Prostate gland (tissue), 2 donors: ENCODE measurements around the gene PCDH9. TPM values are rescaled to one million over a fixed set of nuclear protein-coding genes. Genes with fewer than 3 reads are reported as not detected.

Source experiments
- DNase-seq: peaks from one replicate; pipeline ENCODE4 v3.0.0-alpha.2; 2019; ENCODE audit warnings: low spot score
- H3K27ac ChIP-seq, 2 donors: fragments of 200-600 bp; sonication (generic); 2 replicates each; pipeline ENCODE4 v1.5.1; 2017 to 2019
- H3K27me3 ChIP-seq: fragments of 200-600 bp; sonication (generic); replicated peaks from 2 replicates; pipeline ENCODE4 v1.5.1; 2019; ENCODE audit not compliant: insufficient read depth
- H3K36me3 ChIP-seq, 2 donors: fragments of 200-600 bp; sonication (generic); 1 replicate in 1 of 2; 2 replicates in 1 of 2; pipeline versions ENCODE4 v1.5.1 to v1.8.1; 2017 to 2019
- H3K4me1 ChIP-seq: fragments of 200-600 bp; sonication (generic); replicated peaks from 2 replicates; pipeline ENCODE4 v1.5.1; 2019
- H3K4me3 ChIP-seq, 2 donors: fragments of 200-600 bp; sonication (generic); 2 replicates each; pipeline ENCODE4 v1.5.1; 2017 to 2019
- H3K9me3 ChIP-seq: fragments of 200-600 bp; sonication (generic); 2 replicates; pipeline ENCODE4 v1.5.1; 2017
- CTCF ChIP-seq, 4 experiments: fragments of 200-600 bp in 2 of 4; fragments of 450-650 bp in 2 of 4; sonication (generic) in 2 of 4; IDR thresholded peaks; 1 replicate in 3 of 4; 2 replicates in 1 of 4; pipeline ENCODE4 v1.5.1; 2016 to 2019; ENCODE audit warnings: antibody characterized with exemption in 4 of 4, mild to moderate bottlenecking in 2 of 4, moderate library complexity in 2 of 4
- POLR2A ChIP-seq: fragments of 450-650 bp; IDR thresholded peaks from one replicate; pipeline ENCODE4 v1.6.1; 2016; ENCODE audit warnings: antibody characterized with exemption, mild to moderate bottlenecking
- POLR2AphosphoS5 ChIP-seq: sonication (generic); formaldehyde crosslinking; IDR thresholded peaks from one replicate; pipeline ENCODE4 v1.6.1; 2017; ENCODE audit warnings: antibody characterized with exemption
- WGBS: methylation state at CpG from one replicate; pipeline ENCODE4 v1.1.5; 2018; 5-methylcytosine and 5-hydroxymethylcytosine counted together
- intact Hi-C: fragments of 100-400 bp; cut with DNase I; formaldehyde crosslinking; loops from one replicate; pipeline ENCODE4 v1.14.2; 2022
- total RNA-seq, 2 donors: library from RNA; depleted of rRNA; stranded (reverse); fragments of >200 nt; gene quantifications; one replicate each; pipeline ENCODE4 v1.1.0, GENCODE V29; 2016

Gene PCDH9
- total RNA-seq, 2 donors from 2014 or later: 1.8 to 5.5 TPM

DNA sequence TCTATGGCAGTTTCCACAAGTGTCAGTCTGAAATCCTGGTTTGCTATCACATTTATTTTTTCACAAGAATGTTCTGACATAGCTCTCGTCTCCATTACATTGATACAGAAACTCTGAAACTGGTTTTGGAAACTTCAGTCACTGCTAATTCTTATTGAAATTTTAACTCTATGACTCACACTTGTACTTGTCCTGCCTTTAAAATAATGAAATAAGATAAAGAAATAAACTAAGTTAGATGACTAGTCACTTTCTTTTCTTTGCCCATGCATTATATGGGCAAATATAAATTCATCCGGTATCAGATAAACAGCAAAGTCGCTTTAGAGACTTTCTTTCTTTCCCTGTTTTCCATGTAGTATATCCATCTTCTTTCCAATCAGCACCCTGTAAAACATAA is 257.5 kb downstream of the PCDH9 start:
- H3K9me3 ChIP-seq: no peaks in the 10 kb centered on the region
- intact Hi-C loops: no loop called here
- H3K4me1 ChIP-seq: no peaks in the 10 kb centered on the region
- H3K27me3 ChIP-seq: no peaks in the 10 kb centered on the region
- no peaks in the 10 kb centered on the region for H3K36me3 ChIP-seq
- TF ChIP-seq POLR2A (no peak), CTCF (IDR thresholded peaks at IDR 0.05) (no peak), POLR2AphosphoS5 (no peak)
- H3K27ac ChIP-seq: no peak overlapping the region
- no peak overlapping the region for H3K4me3 ChIP-seq
- WGBS: 94% methylated on average over 3 of the region's 3 CpGs
- DNase-seq: no peak

- no peaks in the 10 kb centered on the region for H3K4me1 ChIP-seq
- intact Hi-C loops: no loop called here
- H3K36me3 ChIP-seq: no peaks in the 10 kb centered on the region
- WGBS: 90% methylated on average over 2 of the region's 2 CpGs
- H3K27me3 ChIP-seq: no peaks in the 10 kb centered on the region
- no peak overlapping the region for H3K27ac ChIP-seq
- no peak overlapping the region for H3K4me3 ChIP-seq
- H3K9me3 ChIP-seq: no peaks in the 10 kb centered on the region
- no peak for TF ChIP-seq CTCF (IDR thresholded peaks at IDR 0.05)
- DNase-seq: no peak
Observed at GRCh38 chr13:66971004-66971403, 259.1 kb downstream of the PCDH9 start.

- TF ChIP-seq POLR2AphosphoS5 (no peak), CTCF (IDR thresholded peaks at IDR 0.05) (no peak), POLR2A (no peak)
- intact Hi-C loops: no loop called here
- no peaks in the 10 kb centered on the region for H3K4me1 ChIP-seq
- H3K9me3 ChIP-seq: no peaks in the 10 kb centered on the region
- no peaks in the 10 kb centered on the region for H3K27me3 ChIP-seq
- no peak overlapping the region for H3K4me3 ChIP-seq
- H3K36me3 ChIP-seq: no peaks in the 10 kb centered on the region
- no peak for DNase-seq
- WGBS: 58% methylated on average over 1 of the region's 1 CpG
- H3K27ac ChIP-seq: no peak overlapping the region
Observed at GRCh38 chr13:66969291-66969690, 260.8 kb downstream of the PCDH9 start.

- Histone ChIP-seq H3K36me3 (no peaks in the 10 kb centered on the region), H3K27ac (no peak overlapping the region), H3K9me3 (no peaks in the 10 kb centered on the region), H3K4me1 (no peaks in the 10 kb centered on the region), H3K4me3 (no peak overlapping the region), H3K27me3 (no peaks in the 10 kb centered on the region)
- WGBS: 94% methylated on average over 3 of the region's 3 CpGs
- intact Hi-C loops: no loop called here
- no peak for DNase-seq
- TF ChIP-seq POLR2A (no peak), POLR2AphosphoS5 (no peak), CTCF (IDR thresholded peaks at IDR 0.05) (no peak)
Observed at GRCh38 chr13:66967811-66968597, 262.1 kb downstream of the PCDH9 start.

DNA sequence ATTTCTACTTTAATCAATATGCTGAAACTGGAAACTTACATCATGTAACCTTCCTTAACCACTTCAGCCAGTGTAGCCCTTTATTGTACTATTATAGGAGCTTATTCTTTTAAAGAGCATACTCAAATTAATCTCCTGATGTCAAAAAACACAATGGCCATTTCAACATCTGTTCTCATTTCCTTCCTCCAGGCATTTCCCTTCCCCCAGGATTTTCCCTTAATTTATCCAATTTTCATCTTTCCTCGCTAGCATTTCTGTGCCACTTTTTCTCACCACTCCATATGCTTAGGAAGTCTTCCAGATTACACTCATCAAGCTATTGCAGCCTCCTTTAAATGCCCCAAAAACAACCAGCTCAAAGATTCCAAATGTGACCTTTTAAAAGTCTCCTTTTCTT is 265.0 kb downstream of the PCDH9 start:
- no peak for TF ChIP-seq POLR2A
- no peak for TF ChIP-seq CTCF (IDR thresholded peaks at IDR 0.05)
- TF ChIP-seq POLR2AphosphoS5: no peak
- Histone ChIP-seq H3K36me3 (no peaks in the 10 kb centered on the region), H3K4me1 (no peaks in the 10 kb centered on the region), H3K4me3 (no peak overlapping the region), H3K9me3 (no peaks in the 10 kb centered on the region), H3K27me3 (no peaks in the 10 kb centered on the region), H3K27ac (no peak overlapping the region)
- DNase-seq: no peak
- intact Hi-C loops: no loop called here
- WGBS: 91% methylated on average over 1 of the region's 1 CpG
